Epithelial cell of esophagus (primary cell): ENCODE data around the gene FAM210B.
"Not testable (repeated sequence)": the region's sequence is repeated elsewhere in the genome, so short reads cannot be mapped to it uniquely, and the experiment has no call there.

Experiments
- DNase-seq: peaks from one replicate; pipeline ENCODE4 v3.0.0; 2010; ENCODE audit warnings: low read depth
- H3K4me3 ChIP-seq: 2 replicates; pipeline ENCODE4 v1.5.1; 2011; ENCODE audit warnings: mild to moderate bottlenecking, low read length, control low read depth
- CTCF ChIP-seq: IDR thresholded peaks from 2 replicates; pipeline ENCODE4 v1.5.1; 2011; ENCODE audit warnings: low read depth, mild to moderate bottlenecking, low read length, control low read depth, inconsistent platforms; ENCODE audit not compliant: insufficient read depth; ENCODE audit errors: missing control alignments

FAM210B gene

GRCh38 chr20:56406910-56407309 is 48.1 kb downstream of the FAM210B start:
- no peak for TF ChIP-seq CTCF
- DNase-seq: no peak
- H3K4me3 ChIP-seq: no peak overlapping the region

- no peak for TF ChIP-seq CTCF
- H3K4me3 ChIP-seq: no peak overlapping the region
- no peak for DNase-seq
Measured at GRCh38 chr20:56409521-56409920, 50.7 kb downstream of the FAM210B start.

GRCh38 chr20:56409956-56410355 is 51.2 kb downstream of the FAM210B start:
- TF ChIP-seq CTCF: no peak
- no peak for DNase-seq
- no peak overlapping the region for H3K4me3 ChIP-seq

- H3K4me3 ChIP-seq, DNase-seq: not testable (repeated sequence)
Measured at GRCh38 chr20:56411287-56411686, 52.5 kb downstream of the FAM210B start.

GRCh38 chr20:56411759-56412472 is 53.1 kb downstream of the FAM210B start, which contains the start of gene CASS4:
Gene CASS4, plus strand, starts transcription at chr20:56412260. Its CDS starts 199 bp downstream, at chr20:56412459.
- TF ChIP-seq CTCF: no peak
- no peak within 1 kb of the TSS for H3K4me3 ChIP-seq
- DNase-seq: no peak

- no peak for DNase-seq
- no peak for TF ChIP-seq CTCF
- no peak overlapping the region for H3K4me3 ChIP-seq
Measured at GRCh38 chr20:56412473-56412790, 53.7 kb downstream of the FAM210B start.

- no peak for DNase-seq
- no peak overlapping the region for H3K4me3 ChIP-seq
- no peak for TF ChIP-seq CTCF
Measured at GRCh38 chr20:56412949-56413348, 54.2 kb downstream of the FAM210B start.
